GM10266 (cell line): ENCODE data around the gene TNN.
A peak's percentile ranks its signal among the peaks of the same experiment; 100 is the strongest.

Source experiments
- DNase-seq: peaks from one replicate; pipeline ENCODE4 v3.0.0; 2012; ENCODE audit errors: extremely low spot score
- CTCF ChIP-seq: IDR thresholded peaks from 2 replicates; pipeline ENCODE4 v1.5.1; 2012; ENCODE audit warnings: mild to moderate bottlenecking, low read depth; ENCODE audit not compliant: control insufficient read depth, insufficient read depth; ENCODE audit errors: missing control alignments

Gene TNN

GRCh38 chr1:175072099-175072951 is 4.7 kb downstream of the TNN start:
- DNase-seq: peak; percentile 73
- no peak for TF ChIP-seq CTCF

- TF ChIP-seq CTCF: no peak
- DNase-seq: no peak
Measured at GRCh38 chr1:175073061-175073460, 5.4 kb downstream of the TNN start.

DNA sequence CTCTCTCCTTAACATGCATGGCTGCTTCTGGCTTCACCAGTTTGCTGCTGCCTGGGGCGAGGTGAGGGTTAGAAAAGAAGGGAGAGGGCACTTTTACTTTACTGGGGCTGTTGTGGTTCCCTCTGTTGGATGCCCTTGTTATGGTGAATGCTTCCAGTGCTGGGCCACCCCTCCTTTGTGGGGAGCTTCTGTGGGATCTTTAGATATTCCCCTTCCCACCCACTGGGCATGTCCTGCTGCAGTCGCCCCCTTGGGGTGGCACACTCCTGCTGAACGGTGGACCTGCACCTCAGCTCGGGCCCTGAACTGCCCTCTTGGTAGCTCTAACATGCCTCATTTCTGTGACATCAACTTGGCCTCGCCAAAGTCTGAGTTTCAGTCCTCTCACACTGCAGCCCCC is 6.0 kb downstream of the TNN start:
- DNase-seq: no peak

GRCh38 chr1:175075572-175076568 is 8.2 kb downstream of the TNN start:
- peak; percentile 52 for DNase-seq
- no peak for TF ChIP-seq CTCF

More for the DNA sequence above, 6.0 kb downstream of the TNN start:
- TF ChIP-seq CTCF: peak; percentile 15

- DNase-seq: no peak
- no peak for TF ChIP-seq CTCF
Measured at GRCh38 chr1:175077356-175078030, 9.9 kb downstream of the TNN start.

- DNase-seq: no peak
- TF ChIP-seq CTCF: no peak
Measured at GRCh38 chr1:175078629-175079028, 11.0 kb downstream of the TNN start.

GRCh38 chr1:175079338-175079737 is 11.7 kb downstream of the TNN start:
- no peak for DNase-seq
- no peak for TF ChIP-seq CTCF
